Measurements from ENCODE around the gene ACTRT2. TPM values are rescaled to one million over a fixed set of nuclear protein-coding genes. Genes with fewer than 3 reads are reported as not detected.

The ACTRT2 gene
- total and polyA plus RNA-seq, 2 experiments from 2014 or later: not detected

DNA sequence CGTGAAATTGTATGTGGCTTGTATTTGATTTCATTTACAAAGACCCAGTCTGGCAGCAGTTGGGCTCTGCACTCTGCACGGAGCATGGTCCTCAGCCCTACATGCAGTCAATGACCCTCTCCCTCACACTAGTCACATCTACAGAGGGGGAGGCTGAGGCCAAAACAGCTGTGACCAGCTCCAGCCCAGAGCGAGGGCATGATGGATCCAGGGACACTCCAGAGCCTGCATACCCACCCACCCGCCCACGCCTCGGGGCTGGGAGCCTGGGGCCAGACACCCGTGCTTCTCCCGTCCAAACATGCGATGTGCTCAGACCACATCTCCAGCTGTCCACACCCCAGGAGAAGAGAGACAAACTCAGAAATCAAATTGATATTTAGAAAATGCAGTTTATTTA lies 33.8 kb downstream of the ACTRT2 start:
- peaks cover 13% of the 10 kb centered on the region; the same call in 1 of the 2 replicates for H3K27me3 ChIP-seq (ENCODE audit: insufficient read depth)
- no peaks in the 10 kb centered on the region for H3K4me1 ChIP-seq (ENCODE audit: insufficient read depth)
- H3K79me2 ChIP-seq (replicated peaks; ENCODE audit: insufficient read depth): no peaks in the 10 kb centered on the region
- no peak overlapping the region for H3K4me2 ChIP-seq
- TF ChIP-seq CREB1 (CRISPR knock-in tag; IDR thresholded peaks at IDR 0.05; ENCODE audit: low read depth) (no peak), EZH2 (IDR thresholded peaks at IDR 0.05; ENCODE audit: low read depth, unreplicated experiment) (no peak), NANOG (IDR thresholded peaks at IDR 0.05; ENCODE audit: borderline replicate concordance) (no peak), JUNB (IDR thresholded peaks at IDR 0.05; ENCODE audit: unreplicated experiment) (no peak)
- TF ChIP-seq, protein P1, sequence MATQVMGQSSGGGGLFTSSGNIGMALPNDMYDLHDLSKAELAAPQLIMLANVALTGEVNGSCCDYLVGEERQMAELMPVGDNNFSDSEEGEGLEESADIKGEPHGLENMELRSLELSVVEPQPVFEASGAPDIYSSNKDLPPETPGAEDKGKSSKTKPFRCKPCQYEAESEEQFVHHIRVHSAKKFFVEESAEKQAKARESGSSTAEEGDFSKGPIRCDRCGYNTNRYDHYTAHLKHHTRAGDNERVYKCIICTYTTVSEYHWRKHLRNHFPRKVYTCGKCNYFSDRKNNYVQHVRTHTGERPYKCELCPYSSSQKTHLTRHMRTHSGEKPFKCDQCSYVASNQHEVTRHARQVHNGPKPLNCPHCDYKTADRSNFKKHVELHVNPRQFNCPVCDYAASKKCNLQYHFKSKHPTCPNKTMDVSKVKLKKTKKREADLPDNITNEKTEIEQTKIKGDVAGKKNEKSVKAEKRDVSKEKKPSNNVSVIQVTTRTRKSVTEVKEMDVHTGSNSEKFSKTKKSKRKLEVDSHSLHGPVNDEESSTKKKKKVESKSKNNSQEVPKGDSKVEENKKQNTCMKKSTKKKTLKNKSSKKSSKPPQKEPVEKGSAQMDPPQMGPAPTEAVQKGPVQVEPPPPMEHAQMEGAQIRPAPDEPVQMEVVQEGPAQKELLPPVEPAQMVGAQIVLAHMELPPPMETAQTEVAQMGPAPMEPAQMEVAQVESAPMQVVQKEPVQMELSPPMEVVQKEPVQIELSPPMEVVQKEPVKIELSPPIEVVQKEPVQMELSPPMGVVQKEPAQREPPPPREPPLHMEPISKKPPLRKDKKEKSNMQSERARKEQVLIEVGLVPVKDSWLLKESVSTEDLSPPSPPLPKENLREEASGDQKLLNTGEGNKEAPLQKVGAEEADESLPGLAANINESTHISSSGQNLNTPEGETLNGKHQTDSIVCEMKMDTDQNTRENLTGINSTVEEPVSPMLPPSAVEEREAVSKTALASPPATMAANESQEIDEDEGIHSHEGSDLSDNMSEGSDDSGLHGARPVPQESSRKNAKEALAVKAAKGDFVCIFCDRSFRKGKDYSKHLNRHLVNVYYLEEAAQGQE (IDR thresholded peaks at IDR 0.05; ENCODE audit: unreplicated experiment): no peak
- TF ChIP-seq, protein P2, sequence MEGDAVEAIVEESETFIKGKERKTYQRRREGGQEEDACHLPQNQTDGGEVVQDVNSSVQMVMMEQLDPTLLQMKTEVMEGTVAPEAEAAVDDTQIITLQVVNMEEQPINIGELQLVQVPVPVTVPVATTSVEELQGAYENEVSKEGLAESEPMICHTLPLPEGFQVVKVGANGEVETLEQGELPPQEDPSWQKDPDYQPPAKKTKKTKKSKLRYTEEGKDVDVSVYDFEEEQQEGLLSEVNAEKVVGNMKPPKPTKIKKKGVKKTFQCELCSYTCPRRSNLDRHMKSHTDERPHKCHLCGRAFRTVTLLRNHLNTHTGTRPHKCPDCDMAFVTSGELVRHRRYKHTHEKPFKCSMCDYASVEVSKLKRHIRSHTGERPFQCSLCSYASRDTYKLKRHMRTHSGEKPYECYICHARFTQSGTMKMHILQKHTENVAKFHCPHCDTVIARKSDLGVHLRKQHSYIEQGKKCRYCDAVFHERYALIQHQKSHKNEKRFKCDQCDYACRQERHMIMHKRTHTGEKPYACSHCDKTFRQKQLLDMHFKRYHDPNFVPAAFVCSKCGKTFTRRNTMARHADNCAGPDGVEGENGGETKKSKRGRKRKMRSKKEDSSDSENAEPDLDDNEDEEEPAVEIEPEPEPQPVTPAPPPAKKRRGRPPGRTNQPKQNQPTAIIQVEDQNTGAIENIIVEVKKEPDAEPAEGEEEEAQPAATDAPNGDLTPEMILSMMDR (conservative IDR thresholded peaks at IDR 0.05; ENCODE audit: low read depth in 2 of 2): no peak
- TF ChIP-seq, protein P3, sequence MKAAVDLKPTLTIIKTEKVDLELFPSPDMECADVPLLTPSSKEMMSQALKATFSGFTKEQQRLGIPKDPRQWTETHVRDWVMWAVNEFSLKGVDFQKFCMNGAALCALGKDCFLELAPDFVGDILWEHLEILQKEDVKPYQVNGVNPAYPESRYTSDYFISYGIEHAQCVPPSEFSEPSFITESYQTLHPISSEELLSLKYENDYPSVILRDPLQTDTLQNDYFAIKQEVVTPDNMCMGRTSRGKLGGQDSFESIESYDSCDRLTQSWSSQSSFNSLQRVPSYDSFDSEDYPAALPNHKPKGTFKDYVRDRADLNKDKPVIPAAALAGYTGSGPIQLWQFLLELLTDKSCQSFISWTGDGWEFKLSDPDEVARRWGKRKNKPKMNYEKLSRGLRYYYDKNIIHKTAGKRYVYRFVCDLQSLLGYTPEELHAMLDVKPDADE (IDR thresholded peaks at IDR 0.05): no peak
- no peaks in the 10 kb centered on the region for H3K9me2 ChIP-seq (ENCODE audit: insufficient read depth)
- Mint-ChIP-seq H3K36me3 (ENCODE audit: low read depth) (no peaks in the 10 kb centered on the region; the same call in 2 of the 3 replicates), H3K27me3 (ENCODE audit: insufficient read depth, low read depth, poor library complexity) (peaks cover 19% of the 10 kb centered on the region), H3K27ac (no peak overlapping the region), H3K9me3 (peaks cover 5% of the 10 kb centered on the region), H3K4me1 (no peaks in the 10 kb centered on the region), H3K4me3 (no peak overlapping the region)
- ATAC-seq: no peak
- DNase-seq (ENCODE audit: low spot score): no peak
- H3K27ac ChIP-seq (ENCODE audit: low read depth): no peak overlapping the region
- H3K36me3 ChIP-seq (ENCODE audit: insufficient read depth): no peaks in the 10 kb centered on the region
- H2AFZ ChIP-seq: no peak overlapping the region
- H3F3A ChIP-seq (replicated peaks; ENCODE audit: low read depth): no peaks in the 10 kb centered on the region
- H4K20me1 ChIP-seq (replicated peaks; ENCODE audit: insufficient read depth): no peaks in the 10 kb centered on the region; the same call in 1 of the 2 replicates
- no peak overlapping the region for H3K4me3 ChIP-seq

DNA sequence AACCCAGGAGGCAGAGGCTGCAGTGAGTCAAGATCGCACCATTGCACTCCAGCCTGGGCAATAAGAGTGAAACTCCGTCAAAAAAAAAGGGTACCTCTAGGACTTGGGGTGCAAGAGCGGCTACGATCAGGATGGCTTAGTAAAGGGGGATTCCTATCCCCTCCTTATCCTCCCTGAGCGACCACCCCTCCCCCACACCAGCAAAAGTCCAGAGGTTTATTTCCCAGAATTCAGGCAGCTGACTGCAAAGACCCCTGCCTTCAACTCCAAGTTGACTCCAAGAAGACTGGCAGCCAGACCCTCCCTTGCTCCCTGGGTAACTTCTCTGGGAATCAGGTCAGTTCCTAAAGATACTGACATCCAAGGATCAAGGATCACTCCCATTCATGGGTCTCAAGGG lies 35.4 kb downstream of the ACTRT2 start:
- no peaks in the 10 kb centered on the region for H3K36me3 ChIP-seq (ENCODE audit: insufficient read depth)
- no peak overlapping the region for H2AFZ ChIP-seq
- peaks cover 2% of the 10 kb centered on the region; the same call in 1 of the 2 replicates for H3K4me1 ChIP-seq (ENCODE audit: insufficient read depth)
- no peaks in the 10 kb centered on the region; the same call in 2 of the 3 replicates for H3K36me3 Mint-ChIP-seq (ENCODE audit: low read depth)
- no peak overlapping the region for H3K4me3 Mint-ChIP-seq
- H3K79me2 ChIP-seq (replicated peaks; ENCODE audit: insufficient read depth): no peaks in the 10 kb centered on the region
- no peaks in the 10 kb centered on the region; the same call in none of the 2 replicates for H4K20me1 ChIP-seq (replicated peaks; ENCODE audit: insufficient read depth)
- no peak overlapping the region for H3K27ac Mint-ChIP-seq
- DNase-seq (ENCODE audit: low spot score): no peak
- H3K4me3 ChIP-seq: no peak overlapping the region
- no peak overlapping the region for H3K27ac ChIP-seq (ENCODE audit: low read depth)
- no peak for ATAC-seq
- peaks cover 5% of the 10 kb centered on the region for H3K9me3 Mint-ChIP-seq
- H3K4me2 ChIP-seq: no peak overlapping the region
- peaks cover 30% of the 10 kb centered on the region for H3K27me3 Mint-ChIP-seq (ENCODE audit: insufficient read depth, low read depth, poor library complexity)
- peaks cover 27% of the 10 kb centered on the region for H3K27me3 ChIP-seq (ENCODE audit: insufficient read depth)
- H3K9me2 ChIP-seq (ENCODE audit: insufficient read depth): no peaks in the 10 kb centered on the region
- no peaks in the 10 kb centered on the region for H3K4me1 Mint-ChIP-seq
- no peaks in the 10 kb centered on the region for H3F3A ChIP-seq (replicated peaks; ENCODE audit: low read depth)
- TF ChIP-seq EZH2phosphoT487 (IDR thresholded peaks at IDR 0.05; ENCODE audit: unreplicated experiment) (no peak), NANOG (IDR thresholded peaks at IDR 0.05; ENCODE audit: borderline replicate concordance) (no peak), STAT1 (IDR thresholded peaks at IDR 0.05; ENCODE audit: unreplicated experiment) (no peak), ZNF114 (CRISPR knock-in tag; IDR thresholded peaks at IDR 0.05) (no peak), EZH2 (IDR thresholded peaks at IDR 0.05; ENCODE audit: low read depth, unreplicated experiment) (no peak), JUNB (IDR thresholded peaks at IDR 0.05; ENCODE audit: unreplicated experiment) (no peak)
- TF ChIP-seq, protein P1 (IDR thresholded peaks at IDR 0.05; ENCODE audit: unreplicated experiment): no peak
- TF ChIP-seq, protein P3 (IDR thresholded peaks at IDR 0.05): no peak

All from GM23338 (cell line).